H9 (cell line): Measurements from ENCODE around the gene DGUOK. TPM values are rescaled to one million over a fixed set of nuclear protein-coding genes. Genes with fewer than 3 reads are reported as not detected.

Experiments
- DNase-seq: peaks from one replicate; pipeline ENCODE4 v3.0.0-alpha.2; 2017
- H2AFZ ChIP-seq: one replicate; pipeline ENCODE4 v1.6.1; 2013; ENCODE audit warnings: mild to moderate bottlenecking, low read length, control low read depth, moderate library complexity
- H2AK5ac ChIP-seq: 2 replicates; pipeline ENCODE4 v1.6.1; 2013; ENCODE audit warnings: low read length, control low read depth, mixed read lengths; ENCODE audit not compliant: insufficient read length
- H2BK120ac ChIP-seq: one replicate; pipeline ENCODE4 v1.6.1; 2013; ENCODE audit warnings: low read depth, mild to moderate bottlenecking, low read length, control low read depth, inconsistent platforms; ENCODE audit not compliant: poor library complexity, severe bottlenecking
- H2BK12ac ChIP-seq: 2 replicates; pipeline ENCODE4 v1.6.1; 2013; ENCODE audit warnings: low read length, control low read depth, mixed read lengths, low read depth; ENCODE audit not compliant: insufficient read length
- H2BK15ac ChIP-seq: 2 replicates; pipeline ENCODE4 v1.6.1; 2013; ENCODE audit warnings: low read depth, low read length, control low read depth
- H2BK20ac ChIP-seq: one replicate; pipeline ENCODE4 v1.6.1; 2013; ENCODE audit warnings: low read depth, mild to moderate bottlenecking, low read length, control low read depth, inconsistent platforms; ENCODE audit not compliant: poor library complexity, severe bottlenecking
- H2BK5ac ChIP-seq: 2 replicates; pipeline ENCODE4 v1.6.1; 2013; ENCODE audit warnings: low read length, control low read depth, mixed read lengths; ENCODE audit not compliant: insufficient read length
- H3K14ac ChIP-seq: 2 replicates; pipeline ENCODE4 v1.6.1; 2013; ENCODE audit warnings: low read length, control low read depth; ENCODE audit not compliant: insufficient read depth
- H3K18ac ChIP-seq: 2 replicates; pipeline ENCODE4 v1.6.1; 2013; ENCODE audit warnings: low read depth, mild to moderate bottlenecking, mixed read lengths, low read length, control low read depth; ENCODE audit not compliant: insufficient read length
- H3K23ac ChIP-seq: 2 replicates; pipeline ENCODE4 v1.6.1; 2013; ENCODE audit warnings: low read length, control low read depth, mixed read lengths, low read depth; ENCODE audit not compliant: insufficient read length
- H3K23me2 ChIP-seq: 2 replicates; pipeline ENCODE4 v1.6.1; 2013; ENCODE audit warnings: low read depth, mild to moderate bottlenecking, mixed read lengths, low read length, control low read depth; ENCODE audit not compliant: insufficient read length, poor library complexity, severe bottlenecking
- H3K27ac ChIP-seq: 2 replicates; pipeline ENCODE4 v1.5.1; 2013; ENCODE audit warnings: low read length, control low read depth, mixed read lengths, low read depth; ENCODE audit not compliant: insufficient read length
- H3K27me3 ChIP-seq: 2 replicates; pipeline ENCODE4 v1.6.1; 2013; ENCODE audit warnings: low read length, control low read depth, inconsistent platforms; ENCODE audit not compliant: insufficient read depth
- H3K4ac ChIP-seq: 2 replicates; pipeline ENCODE4 v1.6.1; 2013; ENCODE audit warnings: low read depth, mild to moderate bottlenecking, control low read depth, inconsistent platforms, low read length, moderate library complexity
- H3K4me1 ChIP-seq: 2 replicates; pipeline ENCODE4 v1.6.1; 2013; ENCODE audit warnings: low read length, control low read depth, inconsistent platforms; ENCODE audit not compliant: insufficient read depth
- H3K4me2 ChIP-seq: 2 replicates; pipeline ENCODE4 v1.6.1; 2013; ENCODE audit warnings: low read length, control low read depth, mixed read lengths; ENCODE audit not compliant: insufficient read length, insufficient read depth
- H3K56ac ChIP-seq: 2 replicates; pipeline ENCODE4 v1.6.1; 2013; ENCODE audit warnings: low read depth, mild to moderate bottlenecking, mixed read lengths, low read length, control low read depth; ENCODE audit not compliant: insufficient read length
- H3K79me1 ChIP-seq: 2 replicates; pipeline ENCODE4 v1.6.1; 2013; ENCODE audit warnings: low read depth, mild to moderate bottlenecking, moderate library complexity, low read length, control low read depth, inconsistent platforms; ENCODE audit not compliant: insufficient read depth, poor library complexity, severe bottlenecking
- H3K79me2 ChIP-seq: 2 replicates; pipeline ENCODE4 v1.6.1; 2013; ENCODE audit warnings: low read length, control low read depth, inconsistent platforms; ENCODE audit not compliant: insufficient read depth
- H3K9ac ChIP-seq: 2 replicates; pipeline ENCODE4 v1.6.1; 2013; ENCODE audit warnings: low read length, control low read depth, mixed read lengths; ENCODE audit not compliant: insufficient read length; ENCODE audit errors: extremely low read depth
- H3K9me3 ChIP-seq: one replicate; pipeline ENCODE4 v1.6.1; 2013; ENCODE audit warnings: low read depth, low read length, inconsistent platforms; ENCODE audit not compliant: control insufficient read depth
- H3T11ph ChIP-seq: one replicate; pipeline ENCODE4 v1.6.1; 2013; ENCODE audit warnings: mild to moderate bottlenecking, low read length, control low read depth, inconsistent platforms
- H4K20me1 ChIP-seq: one replicate; pipeline ENCODE4 v1.6.1; 2013; ENCODE audit not compliant: control insufficient read depth, insufficient read length, insufficient read depth
- H4K5ac ChIP-seq: 2 replicates; pipeline ENCODE4 v1.6.1; 2013; ENCODE audit warnings: low read depth, mild to moderate bottlenecking, mixed read lengths, low read length, control low read depth; ENCODE audit not compliant: insufficient read length
- H4K8ac ChIP-seq: replicated peaks from 2 replicates; pipeline ENCODE4 v1.6.1; 2013; ENCODE audit warnings: low read length, control low read depth, mixed read lengths, low read depth; ENCODE audit not compliant: insufficient read length
- H4K91ac ChIP-seq: 2 replicates; pipeline ENCODE4 v1.6.1; 2013; ENCODE audit warnings: low read depth, mild to moderate bottlenecking, moderate library complexity, mixed read lengths, low read length, control low read depth; ENCODE audit not compliant: insufficient read length
- H3K27ac Mint-ChIP-seq, 3 experiments: 2 replicates in 2 of 3; 3 replicates in 1 of 3; pipeline ENCODE4 v1.8.0; 2020 to 2021; ENCODE audit warnings: mixed read lengths in 3 of 3, mild to moderate bottlenecking in 1 of 3, moderate library complexity in 1 of 3
- H3K27me3 Mint-ChIP-seq: 2 replicates; pipeline ENCODE4 v1.8.0; 2021; ENCODE audit warnings: low read depth, mild to moderate bottlenecking, moderate library complexity, mixed read lengths
- H3K36me3 Mint-ChIP-seq, 3 experiments: 2 replicates in 2 of 3; 3 replicates in 1 of 3; pipeline ENCODE4 v1.8.0; 2020 to 2021; ENCODE audit warnings: low read depth in 3 of 3, mixed read lengths in 3 of 3; ENCODE audit not compliant: insufficient read depth in 1 of 3
- H3K4me1 Mint-ChIP-seq, 2 experiments: 2 replicates each; pipeline ENCODE4 v1.8.0; 2020; ENCODE audit warnings: mixed read lengths in 2 of 2
- H3K4me3 Mint-ChIP-seq, 2 experiments: 2 replicates in 1 of 2; 3 replicates in 1 of 2; pipeline ENCODE4 v1.8.0; 2020 to 2021; ENCODE audit warnings: mild to moderate bottlenecking in 2 of 2, mixed read lengths in 2 of 2, moderate library complexity in 1 of 2
- H3K9me3 Mint-ChIP-seq, 2 experiments: 2 replicates in 1 of 2; 3 replicates in 1 of 2; pipeline ENCODE4 v1.8.0; 2020; ENCODE audit warnings: mild to moderate bottlenecking in 2 of 2, mixed read lengths in 2 of 2, moderate library complexity in 1 of 2
- CTCF ChIP-seq: fragments of 200-600 bp; sonication (generic); conservative IDR thresholded peaks from 3 replicates; pipeline ENCODE4 v1.8.0; 2021; ENCODE audit warnings: antibody characterized with exemption, mild to moderate bottlenecking
- WGBS: extraction: QIAGEN DNeasy Blood & Tissue Kit; methylation state at CpG from one replicate; pipeline ENCODE4 v1.1.7; 2013; ENCODE audit warnings: missing lambda C conversion rate, low lambda C conversion rate, mixed read lengths; ENCODE audit not compliant: insufficient read length; ENCODE audit errors: extremely low coverage; 5-methylcytosine and 5-hydroxymethylcytosine counted together
- total RNA-seq: library from RNA; stranded (reverse); gene quantifications from 2 replicates; pipeline ENCODE4 v1.2.1, GENCODE V29; 2021

DGUOK gene
- total RNA-seq, 1 experiment from 2014 or later = 98.5 TPM

GRCh38 chr2:73975731-73976130 lies 49.1 kb downstream of the DGUOK start:
- H3K4me3 Mint-ChIP-seq = no peak overlapping the region

More at GRCh38 chr2:73975731-73976130, 49.1 kb downstream of the DGUOK start:
- Histone ChIP-seq H2BK5ac (no peak overlapping the region), H4K20me1 (no peaks in the 10 kb centered on the region), H3K23ac (no peak overlapping the region), H2BK120ac (no peak overlapping the region), H2BK20ac (no peak overlapping the region), H3K9ac (no peak overlapping the region), H2BK15ac (no peak overlapping the region), H3K18ac (no peak overlapping the region), H2AK5ac (no peak overlapping the region), H4K91ac (no peak overlapping the region), H3K27me3 (peaks cover 5% of the 10 kb centered on the region; the same call in 1 of the 2 replicates), H3K56ac (no peak overlapping the region), H4K8ac (no peak overlapping the region), H3K14ac (no peak overlapping the region), H2AFZ (no peak overlapping the region), H2BK12ac (no peak overlapping the region), H3K9me3 (no peaks in the 10 kb centered on the region), H3K79me2 (no peaks in the 10 kb centered on the region), H4K5ac (no peak overlapping the region), H3K4me1 (no peaks in the 10 kb centered on the region), H3K79me1 (no peaks in the 10 kb centered on the region), H3T11ph (no peak overlapping the region), H3K4ac (no peak overlapping the region), H3K27ac (no peak overlapping the region), H3K4me2 (no peak overlapping the region), H3K23me2 (no peaks in the 10 kb centered on the region)
- Mint-ChIP-seq H3K4me1 (peaks cover 23% of the 10 kb centered on the region in 2 experiments), H3K9me3 (no peaks in the 10 kb centered on the region), H3K27ac (no peak overlapping the region; a peak in 1 of 7 replicates), H3K36me3 (no peaks in the 10 kb centered on the region), H3K27me3 (peaks cover 47% of the 10 kb centered on the region)
- no peak for TF ChIP-seq CTCF
- DNase-seq = no peak
- no CpG with 5 or more reads among the region's 3 CpGs for WGBS
